Upper lobe of left lung (tissue), 4 donors: ENCODE data around the gene ACOT12.

Experiments
- EP300 ChIP-seq, 4 donors: sonication (generic); formaldehyde crosslinking; IDR thresholded peaks; one replicate each; pipeline ENCODE4 v1.5.1; 2017; ENCODE audit warnings: antibody characterized with exemption in 4 of 4, control low read depth in 2 of 4
- POLR2A ChIP-seq, 4 donors: fragments of 450-650 bp; IDR thresholded peaks; one replicate each; pipeline ENCODE4 v1.5.1; 2016 to 2017; ENCODE audit warnings: antibody characterized with exemption in 4 of 4, mild to moderate bottlenecking in 2 of 4
- POLR2AphosphoS5 ChIP-seq, 2 donors: sonication (generic); formaldehyde crosslinking; IDR thresholded peaks; one replicate each; pipeline ENCODE4 v1.5.1; 2017; ENCODE audit warnings: antibody characterized with exemption in 2 of 2
- TF ChIP-seq, protein P1 (sequence below), 6 experiments: fragments of 450-650 bp in 4 of 6; fragments of 200-600 bp in 2 of 6; sonication (generic) in 2 of 6; IDR thresholded peaks; one replicate each; pipeline ENCODE4 v1.5.1; 2016 to 2019; ENCODE audit warnings: antibody characterized with exemption in 6 of 6

GRCh38 chr5:81292130-81292529 lies 101.8 kb downstream of the ACOT12 start:
- TF ChIP-seq POLR2A (IDR thresholded peaks at IDR 0.05): no peak
- TF ChIP-seq, protein P1, sequence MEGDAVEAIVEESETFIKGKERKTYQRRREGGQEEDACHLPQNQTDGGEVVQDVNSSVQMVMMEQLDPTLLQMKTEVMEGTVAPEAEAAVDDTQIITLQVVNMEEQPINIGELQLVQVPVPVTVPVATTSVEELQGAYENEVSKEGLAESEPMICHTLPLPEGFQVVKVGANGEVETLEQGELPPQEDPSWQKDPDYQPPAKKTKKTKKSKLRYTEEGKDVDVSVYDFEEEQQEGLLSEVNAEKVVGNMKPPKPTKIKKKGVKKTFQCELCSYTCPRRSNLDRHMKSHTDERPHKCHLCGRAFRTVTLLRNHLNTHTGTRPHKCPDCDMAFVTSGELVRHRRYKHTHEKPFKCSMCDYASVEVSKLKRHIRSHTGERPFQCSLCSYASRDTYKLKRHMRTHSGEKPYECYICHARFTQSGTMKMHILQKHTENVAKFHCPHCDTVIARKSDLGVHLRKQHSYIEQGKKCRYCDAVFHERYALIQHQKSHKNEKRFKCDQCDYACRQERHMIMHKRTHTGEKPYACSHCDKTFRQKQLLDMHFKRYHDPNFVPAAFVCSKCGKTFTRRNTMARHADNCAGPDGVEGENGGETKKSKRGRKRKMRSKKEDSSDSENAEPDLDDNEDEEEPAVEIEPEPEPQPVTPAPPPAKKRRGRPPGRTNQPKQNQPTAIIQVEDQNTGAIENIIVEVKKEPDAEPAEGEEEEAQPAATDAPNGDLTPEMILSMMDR (IDR thresholded peaks at IDR 0.05): no peak
- TF ChIP-seq POLR2AphosphoS5 (IDR thresholded peaks at IDR 0.05): no peak
- TF ChIP-seq EP300 (IDR thresholded peaks at IDR 0.05): no peak
